HT1080 (cell line): ENCODE results near the gene HPS4. TPM values are rescaled to one million over a fixed set of nuclear protein-coding genes. Genes with fewer than 3 reads are reported as not detected.
A peak's percentile ranks its signal among the peaks of the same experiment; 100 is the strongest.
"Not testable (repeated sequence)": the region's sequence is repeated elsewhere in the genome, so short reads cannot be mapped to it uniquely, and the experiment has no call there.

Experiments used
- DNase-seq: peaks from one replicate; pipeline ENCODE4 v3.0.0-alpha.2; 2015; ENCODE audit warnings: low read depth
- total RNA-seq: library from RNA; depleted of rRNA; stranded (reverse); fragments of >200 nt; shearing (Covaris generic); gene quantifications from 2 replicates; pipeline ENCODE4 v1.2.3, GENCODE V29; 2014

The HPS4 gene
- total RNA-seq, 1 experiment from 2014 or later: 28.6 TPM

DNA sequence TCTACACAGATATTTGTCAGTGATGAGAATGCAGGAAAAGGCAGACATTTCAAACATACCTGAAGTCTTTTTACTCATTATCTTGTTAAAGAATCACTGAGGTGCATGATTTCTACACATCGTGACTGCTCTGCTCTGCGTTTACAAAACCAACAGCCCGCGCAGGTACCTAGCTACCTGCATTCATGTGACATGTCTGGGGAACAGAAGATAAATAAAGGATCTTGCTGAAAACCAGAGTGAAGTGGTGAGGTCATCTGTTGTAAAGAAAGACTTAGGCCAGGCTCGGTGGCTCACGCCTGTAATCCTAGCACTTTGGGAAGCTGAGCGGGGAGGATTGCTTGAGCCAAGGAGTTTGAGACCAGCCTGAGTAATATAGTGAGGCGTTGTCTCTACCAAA, 38.8 kb downstream of the HPS4 start:
- DNase-seq: no peak

DNA sequence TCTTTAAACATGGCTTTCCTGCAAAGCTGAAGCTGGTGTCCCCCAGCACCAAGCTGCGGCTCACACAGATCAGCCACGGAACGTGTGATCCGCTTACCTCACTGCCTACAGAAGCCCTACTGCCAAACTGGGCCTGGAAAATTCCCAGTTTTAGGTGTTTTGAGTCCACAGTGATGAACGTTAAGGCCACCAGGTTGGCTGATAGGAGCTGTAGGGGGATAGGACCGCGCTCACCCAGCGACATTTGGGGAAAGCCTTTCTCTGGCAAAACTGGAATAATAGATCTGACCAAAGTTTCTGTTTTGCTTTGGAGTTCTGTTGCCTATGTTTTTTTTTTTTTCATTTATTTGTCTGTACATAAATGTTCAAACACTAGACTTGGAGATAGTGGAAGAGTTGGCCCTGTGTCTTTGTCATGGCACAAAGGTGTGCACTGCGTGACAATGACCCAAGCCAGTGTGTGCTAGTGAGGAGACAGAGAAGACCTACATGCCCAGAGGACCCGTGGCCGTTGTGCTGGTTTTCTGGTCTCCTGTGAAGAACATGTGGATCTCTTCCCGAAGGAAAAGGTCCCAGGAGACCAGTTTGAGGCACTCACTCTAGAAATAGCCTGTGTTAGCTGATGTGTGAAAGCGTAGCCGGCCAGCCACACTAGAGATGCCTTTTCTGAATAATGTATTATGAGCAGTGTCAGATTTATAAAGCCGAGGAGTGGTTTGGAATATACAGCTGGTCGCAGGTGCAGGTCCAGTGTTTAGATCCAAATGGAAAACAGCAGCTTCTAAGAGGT, 39.5 kb downstream of the HPS4 start:
- no peak for DNase-seq

DNA sequence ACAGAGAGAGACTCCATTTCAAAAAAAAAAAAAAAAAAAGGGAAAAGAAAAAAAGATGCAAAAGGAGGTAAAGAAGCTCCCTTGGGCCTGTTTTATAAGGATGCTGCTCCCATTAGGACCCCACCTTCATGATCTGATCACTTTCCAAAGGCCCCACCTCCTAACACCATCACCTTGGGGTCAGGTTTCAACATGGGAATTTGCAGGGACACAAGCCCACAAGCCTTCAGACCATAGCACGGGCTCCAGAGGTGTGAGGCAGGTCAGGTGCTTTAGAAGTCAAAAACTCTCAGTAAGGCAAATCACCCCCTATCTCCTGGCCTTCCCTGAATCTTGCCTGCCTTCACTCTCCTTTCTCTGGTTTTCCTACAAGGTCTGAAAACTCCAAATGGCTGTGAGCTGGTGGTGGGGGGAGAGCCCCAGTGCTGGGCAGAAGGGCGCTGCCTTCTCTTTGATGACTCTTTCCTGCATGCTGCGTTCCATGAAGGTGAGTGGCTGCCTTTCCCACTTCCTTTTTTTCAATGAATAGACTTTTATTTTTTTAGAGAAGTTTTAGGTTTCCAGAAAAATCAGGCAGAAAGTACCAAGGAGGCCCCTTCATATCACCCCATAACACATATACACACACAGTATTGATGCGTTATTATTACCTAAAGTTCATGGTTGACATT, 41.4 kb downstream of the HPS4 start:
- DNase-seq: peak; percentile 40

DNA sequence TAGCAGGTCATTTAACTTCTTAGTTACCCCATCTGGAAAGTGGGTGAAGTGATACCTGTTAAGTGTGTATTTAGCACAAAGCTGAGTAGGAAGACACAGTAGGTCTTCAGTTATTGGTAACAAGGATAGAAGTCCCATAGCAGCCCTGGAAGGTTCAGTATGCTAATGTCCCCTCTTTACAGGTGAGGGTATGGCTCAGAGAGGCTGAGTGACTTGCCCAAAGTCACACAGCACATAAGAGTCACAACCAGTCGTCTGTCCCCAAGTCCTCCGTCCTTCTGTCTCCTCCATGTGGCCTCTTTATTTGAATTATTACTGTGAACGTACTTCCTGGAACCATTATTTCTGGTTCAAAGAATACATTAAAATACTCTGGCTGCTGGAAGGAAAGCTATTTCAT, 44.0 kb downstream of the HPS4 start:
- no peak for DNase-seq

DNA sequence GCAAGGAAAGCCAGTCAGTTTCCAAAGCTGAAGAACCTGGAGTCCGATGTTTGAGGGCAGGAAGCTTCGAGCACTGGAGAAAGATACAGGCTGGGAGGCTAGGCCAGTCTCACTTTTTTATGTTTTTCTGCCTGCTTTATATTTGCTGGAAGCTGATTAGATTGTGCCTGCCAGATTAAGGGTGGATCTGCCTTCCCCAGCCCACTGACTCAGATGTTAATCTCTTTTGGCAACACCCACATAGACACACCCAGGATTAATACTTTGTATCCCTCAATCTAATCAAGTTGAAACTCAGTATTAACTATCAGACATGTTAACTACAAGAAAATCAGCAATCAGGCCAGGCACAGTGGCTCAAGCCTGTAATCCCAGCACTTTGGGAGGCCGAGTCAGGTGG, 44.8 kb downstream of the HPS4 start:
- DNase-seq: not testable (repeated sequence)

DNA sequence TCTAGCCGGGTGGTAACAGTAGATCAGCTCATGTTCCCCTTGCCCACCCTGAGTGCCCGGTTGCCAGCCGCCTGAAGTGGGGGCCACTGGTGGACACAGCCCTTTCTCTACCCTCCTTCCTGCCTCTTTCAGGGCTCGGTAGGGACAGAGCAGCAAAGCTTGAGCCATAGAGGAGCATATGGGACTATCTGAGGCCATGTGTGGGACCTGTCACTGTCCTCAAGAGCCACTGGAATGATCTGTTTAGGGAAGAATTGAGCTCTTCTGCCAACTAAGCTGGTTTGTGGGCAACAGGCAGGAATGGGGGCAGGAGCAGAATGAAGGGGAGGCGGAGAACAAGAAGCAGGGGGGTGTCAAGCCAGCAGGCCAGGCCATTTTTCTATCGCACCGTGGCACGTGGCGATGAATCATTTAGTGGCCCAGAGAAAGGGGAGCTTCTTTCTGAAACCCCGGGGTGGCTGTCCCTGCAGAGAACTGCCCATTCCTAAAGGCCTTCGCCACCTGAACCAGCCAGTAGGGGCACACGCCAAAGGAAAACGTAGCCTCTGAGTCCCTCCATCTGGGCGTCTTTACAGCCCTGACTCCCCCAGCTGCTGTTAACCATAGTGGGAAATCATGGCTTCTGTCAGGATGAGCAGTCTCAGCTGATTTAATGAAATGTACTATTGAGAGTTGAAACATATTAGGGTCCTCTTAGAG, 45.7 kb downstream of the HPS4 start:
- no peak for DNase-seq

DNA sequence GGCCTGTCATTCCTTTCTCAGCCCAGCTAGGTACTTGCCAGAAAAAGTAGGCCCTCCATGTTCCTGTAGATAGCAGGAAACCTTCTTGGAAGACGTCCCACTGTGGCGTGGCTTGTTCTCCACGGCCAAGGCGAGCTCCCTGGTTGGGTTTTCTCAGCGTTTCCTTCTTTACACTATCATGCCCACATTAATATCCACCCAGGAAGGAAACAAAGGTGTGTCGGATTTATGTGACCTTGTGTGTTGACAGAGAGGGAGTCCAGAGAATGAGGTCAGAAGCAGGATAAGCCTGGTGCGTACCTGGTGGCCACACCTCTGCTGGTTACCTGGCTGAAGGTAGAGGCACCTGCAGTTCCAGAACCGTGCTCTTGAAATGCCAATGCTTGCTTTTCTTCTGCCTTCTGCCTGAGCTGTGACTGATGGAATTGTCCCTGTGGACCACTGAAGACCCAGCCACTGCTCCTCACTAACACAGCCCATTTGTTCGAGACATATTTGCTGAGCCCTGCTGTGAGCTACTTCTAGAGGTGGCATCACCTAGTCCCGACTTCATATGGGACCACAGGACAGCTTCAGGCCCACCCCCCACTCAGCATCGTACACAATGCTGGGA, 46.6 kb downstream of the HPS4 start:
- DNase-seq: no peak

DNA sequence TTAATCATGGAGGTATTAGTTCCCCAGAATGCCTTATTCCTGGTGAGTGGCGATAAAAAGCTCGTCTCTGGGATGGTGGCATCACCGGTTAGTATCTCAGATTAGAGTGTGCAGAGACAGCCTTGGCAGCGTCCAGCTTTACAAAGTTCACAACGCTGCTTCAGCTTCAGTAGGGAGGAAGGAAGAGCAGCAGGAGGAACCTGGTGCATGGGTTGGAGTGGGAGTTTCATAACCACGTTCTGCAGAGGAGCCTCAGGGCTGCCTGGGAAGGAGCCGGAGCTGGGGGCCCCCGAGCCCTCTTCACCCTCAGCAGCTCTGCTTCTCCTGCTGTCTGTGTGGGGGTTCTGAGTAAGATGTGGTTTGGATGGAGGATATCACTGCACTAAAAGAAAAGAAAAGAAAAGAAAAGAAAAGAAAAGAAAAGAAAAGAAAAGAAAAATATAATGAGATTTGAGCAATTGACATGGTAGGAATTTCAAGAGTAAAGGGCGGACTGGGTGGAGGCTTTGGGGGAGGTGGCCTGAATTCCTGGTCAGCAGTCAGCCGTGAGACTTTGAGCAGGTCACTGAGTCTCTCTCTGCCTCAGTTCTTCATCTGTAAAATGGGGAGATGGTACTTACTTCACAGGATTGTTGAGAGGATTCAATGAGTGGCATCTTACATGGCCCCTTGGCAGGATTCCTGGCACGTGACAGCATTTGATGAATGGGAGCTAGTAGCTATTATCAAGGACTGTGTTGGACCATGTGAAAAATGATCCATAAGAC, 48.1 kb downstream of the HPS4 start:
- DNase-seq: no peak

DNA sequence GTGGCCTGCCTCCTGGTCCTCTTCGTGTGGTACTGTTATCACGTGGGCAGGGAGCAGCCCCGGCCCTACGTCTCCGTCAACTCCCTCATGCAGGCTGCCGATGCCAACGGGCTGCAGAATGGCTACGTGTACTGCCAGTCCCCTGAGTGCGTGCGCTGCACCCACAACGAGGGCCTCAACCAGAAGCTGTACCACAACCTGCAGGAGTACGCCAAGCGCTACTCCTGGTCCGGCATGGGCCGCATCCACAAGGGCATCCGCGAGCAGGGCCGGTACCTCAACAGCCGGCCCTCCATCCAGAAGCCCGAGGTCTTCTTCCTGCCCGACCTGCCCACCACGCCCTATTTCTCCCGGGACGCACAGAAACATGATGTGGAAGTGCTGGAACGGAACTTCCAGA, 49.8 kb downstream of the HPS4 start:
- no peak for DNase-seq

DNA sequence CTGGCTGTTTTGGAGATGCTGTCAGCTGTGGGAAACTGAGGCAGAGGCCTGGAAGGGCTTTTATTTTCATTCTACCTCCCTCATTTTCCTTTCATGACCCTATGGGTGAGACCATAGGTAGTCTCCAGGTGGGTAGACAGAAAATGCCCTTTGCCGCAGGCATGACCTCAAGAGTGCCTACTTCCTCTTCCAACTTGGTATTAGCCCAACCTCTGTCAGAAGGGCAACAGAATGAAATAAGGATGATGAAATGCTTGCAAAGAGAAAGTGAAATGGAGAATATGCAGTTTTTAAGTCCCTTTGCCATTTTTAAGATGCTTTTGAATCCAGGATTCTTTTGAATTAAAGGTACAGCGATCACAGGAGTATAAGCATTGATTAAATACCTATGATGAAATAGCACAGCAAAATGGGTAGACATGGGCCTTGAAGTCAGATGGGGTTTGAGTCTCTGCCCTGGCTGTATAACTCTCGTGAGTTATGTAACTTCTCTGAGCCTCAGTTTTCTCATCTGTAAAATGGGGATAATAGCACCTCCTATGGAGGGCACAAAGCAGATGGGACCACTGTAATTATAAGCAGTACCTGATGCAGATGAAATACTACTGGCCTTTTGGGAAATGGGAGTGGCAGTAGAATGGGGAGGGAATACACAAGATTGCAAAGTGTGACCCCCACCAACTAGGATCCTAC, 50.8 kb downstream of the HPS4 start:
- no peak for DNase-seq

DNA sequence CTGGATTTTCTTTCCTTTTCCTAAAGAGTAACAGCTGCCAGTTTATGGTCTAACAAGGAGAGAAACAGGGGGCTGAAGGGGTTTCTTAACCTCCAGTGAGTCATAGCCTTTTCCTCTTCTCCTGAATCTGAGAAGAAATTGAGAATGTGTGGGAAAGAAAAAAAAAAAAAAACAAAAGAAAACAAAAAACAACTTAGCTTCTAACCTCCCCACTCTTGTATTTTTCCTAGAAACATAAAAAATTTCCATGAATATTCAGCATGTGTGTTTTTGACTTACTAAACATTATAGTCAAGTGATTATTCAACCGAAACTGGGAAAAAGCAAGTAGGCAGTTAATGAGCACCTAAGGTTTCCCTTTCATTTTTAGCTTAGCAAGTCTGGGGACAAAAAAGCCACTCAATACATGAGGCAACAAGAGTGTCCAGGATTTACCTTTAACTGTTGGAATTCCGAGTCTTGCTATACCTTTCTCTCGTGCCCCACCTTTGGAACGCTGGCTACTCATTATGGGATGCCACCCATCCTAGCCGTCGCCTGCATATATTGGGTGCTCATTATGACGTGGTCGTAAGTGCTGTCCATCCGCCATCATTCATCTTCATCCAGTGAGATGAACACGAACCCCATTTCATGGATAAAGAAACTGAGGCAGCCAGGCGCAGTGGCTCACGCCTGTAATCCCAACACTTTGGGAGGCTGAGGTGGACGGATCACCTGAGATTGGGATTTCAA, 52.2 kb downstream of the HPS4 start:
- DNase-seq: peak; percentile 23

DNA sequence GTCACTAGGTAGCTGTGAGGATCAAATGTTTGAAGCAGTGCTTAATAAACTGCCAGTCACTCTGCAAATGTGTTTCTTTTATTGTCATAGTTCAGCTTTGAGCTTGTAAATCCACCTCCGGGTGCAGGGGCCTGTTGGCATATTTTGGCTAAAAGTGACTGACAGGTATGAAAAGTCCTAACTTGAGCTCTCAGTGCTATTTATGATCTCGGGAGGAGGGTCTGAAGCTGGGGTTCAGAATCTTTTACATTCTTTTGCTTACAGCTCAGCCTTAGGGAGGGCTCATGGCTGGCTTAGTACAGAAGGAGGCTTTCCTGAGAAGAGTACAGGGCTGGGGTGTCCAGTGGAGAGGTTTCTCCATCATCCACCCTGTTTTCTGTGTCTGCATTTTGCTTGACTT, 53.0 kb downstream of the HPS4 start:
- no peak for DNase-seq

DNA sequence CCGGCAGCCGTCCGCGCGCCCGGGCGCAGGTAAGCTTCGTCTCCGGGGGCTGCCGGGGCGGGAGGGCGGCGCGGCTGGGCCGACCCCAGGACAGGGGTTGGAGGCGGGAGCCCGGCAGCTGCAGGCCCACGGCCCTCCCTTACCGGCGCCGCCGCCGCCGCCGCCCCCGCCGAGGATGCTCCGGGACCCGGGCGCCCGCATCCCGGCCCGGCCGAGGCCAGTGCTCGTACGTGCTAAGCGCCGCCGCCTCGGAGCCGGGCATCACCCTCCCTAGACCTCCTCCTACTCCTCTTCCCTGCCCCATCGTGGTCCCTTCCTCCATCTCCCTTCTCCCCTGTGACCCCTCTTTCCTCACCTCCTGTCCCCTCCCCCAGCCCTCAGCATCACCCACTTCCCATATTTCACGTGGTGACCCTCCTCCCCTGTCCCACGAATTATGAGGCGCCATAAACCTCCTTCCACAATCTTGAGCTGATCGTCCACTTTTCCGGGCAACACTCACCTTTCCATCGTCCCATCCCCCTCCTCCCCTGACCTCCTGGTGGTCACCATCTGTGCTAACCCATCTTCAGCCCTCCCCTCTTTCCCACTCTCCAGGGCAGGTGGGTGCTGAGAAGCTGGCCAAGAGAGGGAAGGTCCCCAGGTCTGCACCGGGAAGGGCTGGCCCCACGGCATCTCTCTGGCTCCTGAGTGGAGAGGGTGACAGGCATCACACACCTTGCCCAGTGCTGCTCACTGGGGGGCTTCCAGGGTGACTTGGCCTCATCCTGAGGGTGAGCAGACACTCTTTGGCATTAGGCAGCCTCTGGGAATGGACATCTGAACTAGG, 53.9 kb downstream of the HPS4 start:
- no peak for DNase-seq

DNA sequence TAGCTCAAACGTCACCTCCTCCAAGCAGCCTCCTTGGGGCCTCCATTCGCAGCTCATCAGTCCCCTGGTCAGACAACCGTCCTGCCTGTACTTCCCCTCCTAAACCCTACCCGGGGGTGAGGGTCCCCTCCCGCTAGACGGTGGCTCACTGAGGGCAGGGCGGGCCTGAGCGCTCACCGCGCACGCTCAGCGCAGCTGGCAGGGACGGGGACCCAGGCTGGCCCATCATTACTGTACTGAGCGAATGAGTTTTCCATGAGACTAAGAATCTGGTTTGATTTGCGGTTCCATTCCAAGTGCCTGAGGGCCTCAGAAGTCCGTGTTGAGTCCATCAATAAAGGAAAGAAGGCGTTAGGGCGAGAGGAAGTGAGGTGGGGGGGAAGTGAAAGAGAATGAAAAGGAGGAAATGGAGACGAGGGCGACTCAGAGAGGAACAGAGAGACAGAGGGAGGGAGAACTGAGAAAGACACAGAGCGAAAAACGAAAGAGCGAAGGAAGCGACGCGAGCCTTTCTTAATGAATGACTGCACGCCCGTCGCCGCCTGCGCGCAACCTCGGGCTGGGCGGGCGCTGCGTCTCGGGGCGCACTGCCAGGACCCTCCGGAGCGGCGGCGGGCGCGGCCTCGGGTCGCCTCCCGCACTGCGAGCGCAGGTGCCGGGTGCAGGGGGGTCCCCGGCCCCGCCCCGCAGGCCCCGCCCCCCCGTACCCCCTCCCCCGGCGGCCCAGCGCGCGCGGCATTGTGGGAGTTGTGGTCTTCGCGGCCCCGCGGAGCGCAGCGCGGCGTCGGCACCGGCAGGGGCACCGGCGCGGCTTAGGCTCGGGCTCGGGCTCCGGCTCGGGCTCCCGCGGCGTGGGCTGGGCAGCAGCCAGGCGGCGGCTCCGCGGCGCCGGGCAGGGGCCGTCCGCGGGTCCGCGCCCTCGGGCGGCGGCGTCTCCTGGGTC, 54.8 kb downstream of the HPS4 start, which contains the start of gene ASPHD2:
ASPHD2 (plus strand) TSS at position 746 of the 943 bp plus-strand sequence. CDS start 4,356 bp downstream, outside the sequence.
- DNase-seq: peak; percentile 70

DNA sequence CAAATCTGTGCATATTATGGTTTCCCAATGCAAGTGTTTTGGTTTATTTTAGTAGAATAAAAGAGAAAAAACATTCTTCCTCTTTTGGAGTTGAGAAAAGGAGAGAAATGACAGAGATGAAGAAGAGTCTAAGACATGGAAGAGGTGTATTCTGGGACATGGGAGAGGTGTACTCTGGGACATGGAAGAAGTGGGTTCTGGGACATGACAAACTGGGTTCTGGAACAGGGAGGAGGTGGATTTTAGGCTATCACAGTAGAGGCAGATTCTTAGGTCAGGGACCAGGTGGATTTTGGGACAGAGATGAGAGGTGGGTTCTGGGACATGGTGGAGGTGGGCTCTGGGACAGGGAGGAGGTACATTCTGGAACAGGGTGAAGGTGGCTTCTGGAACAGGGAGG, 56.7 kb downstream of the HPS4 start:
- no peak for DNase-seq

DNA sequence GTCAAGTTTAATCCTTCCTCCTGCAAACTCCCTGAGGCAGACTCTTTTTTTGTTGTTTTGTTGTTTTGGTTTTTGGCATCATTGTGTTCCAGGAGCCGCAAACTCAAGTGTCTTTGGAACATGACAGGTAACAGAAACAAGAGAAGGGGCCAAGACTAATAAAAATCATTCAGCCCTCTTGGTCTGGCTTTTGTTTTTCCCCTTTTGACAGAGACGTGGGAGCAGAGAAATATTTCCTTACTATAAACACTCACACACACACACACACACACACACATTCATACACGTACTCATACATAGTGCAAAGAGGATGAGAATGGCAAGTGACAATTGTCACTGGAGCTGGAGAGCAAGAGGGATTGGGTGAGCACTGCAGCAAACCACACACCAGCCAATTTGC, 65.0 kb downstream of the HPS4 start:
- no peak for DNase-seq

DNA sequence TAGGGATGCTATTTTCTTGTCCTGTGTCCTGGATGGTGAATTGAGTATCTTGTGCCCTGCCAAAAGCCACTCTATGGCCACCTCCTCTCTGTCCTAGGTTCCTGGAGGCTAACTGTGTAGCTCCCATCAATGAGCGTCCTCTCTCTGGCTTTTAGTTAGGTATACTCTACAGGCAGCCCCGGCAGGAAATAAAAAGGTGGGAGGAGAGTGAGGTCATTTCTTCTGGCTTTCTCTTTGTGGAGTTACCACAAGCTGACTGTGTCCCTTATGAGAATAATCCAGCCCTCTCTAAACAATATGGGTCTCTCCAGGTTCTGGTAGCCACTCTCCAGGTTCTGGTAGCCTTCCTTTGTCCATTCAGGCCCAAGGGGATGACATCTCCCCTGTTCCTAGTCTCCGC, 66.2 kb downstream of the HPS4 start:
- peak; percentile 45 for DNase-seq
